Keratinocyte (primary cell): ENCODE results near the gene CDKN2C. TPM values are rescaled to one million over a fixed set of nuclear protein-coding genes. Genes with fewer than 3 reads are reported as not detected.
A peak's percentile ranks its signal among the peaks of the same experiment; 100 is the strongest.

Source experiments
- DNase-seq: peaks from one replicate; pipeline ENCODE4 v3.0.0-alpha.2; 2011; ENCODE audit warnings: low read depth, missing footprints, low spot score
- FAIRE-seq: peaks from 2 replicates; lab custom pipeline; 2011; peaks lifted over from hg19 to GRCh38; lab: Jason Lieb, UNC
- H2AFZ ChIP-seq: 2 replicates; pipeline ENCODE4 v1.6.0; 2012; ENCODE audit warnings: low read length, control low read depth, inconsistent platforms; ENCODE audit not compliant: control insufficient read depth
- H3K27ac ChIP-seq: 2 replicates; pipeline ENCODE4 v1.5.1; 2011; ENCODE audit warnings: low read length; ENCODE audit not compliant: control insufficient read depth, insufficient read depth
- H3K27me3 ChIP-seq: 3 replicates; pipeline ENCODE4 v1.6.0; 2011; ENCODE audit warnings: low read length; ENCODE audit not compliant: control insufficient read depth, insufficient read depth; ENCODE audit errors: extremely low read depth
- H3K36me3 ChIP-seq, 2 experiments: 2 replicates in 1 of 2; 3 replicates in 1 of 2; pipeline ENCODE4 v1.5.1; 2011; ENCODE audit warnings: low read length in 2 of 2, mild to moderate bottlenecking in 1 of 2; ENCODE audit not compliant: control insufficient read depth in 2 of 2, insufficient read depth in 2 of 2; ENCODE audit errors: extremely low read depth in 1 of 2
- H3K4me1 ChIP-seq: 3 replicates; pipeline ENCODE4 v1.5.1; 2011; ENCODE audit warnings: low read length; ENCODE audit not compliant: control insufficient read depth, insufficient read depth; ENCODE audit errors: extremely low read depth
- H3K4me2 ChIP-seq: 3 replicates; pipeline ENCODE4 v1.6.0; 2011; ENCODE audit warnings: low read depth, low read length; ENCODE audit not compliant: control insufficient read depth, insufficient read depth; ENCODE audit errors: extremely low read depth
- H3K4me3 ChIP-seq, 3 experiments: fragments of 200-600 bp in 1 of 3; sonication (generic) in 1 of 3; 2 replicates in 2 of 3; 3 replicates in 1 of 3; pipeline ENCODE4 v1.5.1; 2011 to 2016; ENCODE audit warnings: low read length in 3 of 3, mild to moderate bottlenecking in 3 of 3, control low read depth in 2 of 3, inconsistent platforms in 1 of 3, low read depth in 1 of 3, mixed read lengths in 1 of 3, mixed run types in 1 of 3, moderate library complexity in 1 of 3; ENCODE audit not compliant: control insufficient read depth in 2 of 3, insufficient read depth in 2 of 3; ENCODE audit errors: extremely low read depth in 1 of 3
- H3K79me2 ChIP-seq: 2 replicates; pipeline ENCODE4 v1.6.0; 2012; ENCODE audit warnings: low read length; ENCODE audit not compliant: control insufficient read depth, insufficient read depth
- H3K9ac ChIP-seq: 3 replicates; pipeline ENCODE4 v1.6.0; 2011; ENCODE audit warnings: low read length; ENCODE audit not compliant: control insufficient read depth, insufficient read depth; ENCODE audit errors: extremely low read depth
- H3K9me1 ChIP-seq: 3 replicates; pipeline ENCODE4 v1.6.0; 2011; ENCODE audit warnings: low read length; ENCODE audit not compliant: control insufficient read depth, insufficient read depth; ENCODE audit errors: extremely low read depth
- H3K9me3 ChIP-seq: 2 replicates; pipeline ENCODE4 v1.5.1; 2012; ENCODE audit warnings: low read depth, low read length; ENCODE audit not compliant: control insufficient read depth
- H4K20me1 ChIP-seq: 3 replicates; pipeline ENCODE4 v1.6.0; 2011; ENCODE audit warnings: low read length; ENCODE audit not compliant: control insufficient read depth, insufficient read depth; ENCODE audit errors: extremely low read depth
- CTCF ChIP-seq, 3 experiments: IDR thresholded peaks in 1 of 3; conservative IDR thresholded peaks in 1 of 3; optimal IDR thresholded peaks in 1 of 3; 2 replicates in 2 of 3; 3 replicates in 1 of 3; pipeline versions ENCODE3 to v1.5.1; 2011; ENCODE audit warnings: low read length in 3 of 3, mild to moderate bottlenecking in 3 of 3, moderate library complexity in 2 of 3, control low read depth in 1 of 3, inconsistent platforms in 1 of 3; ENCODE audit not compliant: insufficient read depth in 2 of 3; ENCODE audit errors: extremely low read depth in 1 of 3
- EZH2 ChIP-seq: IDR thresholded peaks from one replicate; pipeline ENCODE4 v1.6.1; 2012; ENCODE audit warnings: inconsistent platforms, mild to moderate bottlenecking, low read length, moderate library complexity
- dilution Hi-C: fragments of 300-500 bp; cut with MboI; formaldehyde crosslinking; loops from one replicate; pipeline ENCODE4 v1.7.0; 2020; ENCODE audit warnings: low sequenced_read_pairs; ENCODE audit not compliant: extremely low pct_ligation_motif_present
- polyA plus RNA-seq, 5 experiments: library from polyadenylated mRNA; depleted of rRNA in 3 of 5; stranded (reverse) in 3 of 5; stranded (forward) in 1 of 5; unstranded in 1 of 5; fragments of >200 nt; gene quantifications; 1 replicate in 1 of 5; 2 replicates in 3 of 5; 3 replicates in 1 of 5; pipeline versions ENCODE4 v1.2.1 to v1.2.3, GENCODE V29; 2011 to 2012; ENCODE audit warnings: missing spikeins in 2 of 5, low read depth in 1 of 5, low replicate concordance in 1 of 5

The CDKN2C gene
- polyA plus RNA-seq, 1 donor (not counting 4 experiments of a cell fraction or from before 2014, with no cell fraction given) = 1.3 TPM

- H4K20me1 ChIP-seq = no peaks in the 10 kb centered on the region
- no peaks in the 10 kb centered on the region for H3K9me3 ChIP-seq
- no peaks in the 10 kb centered on the region for H3K9me1 ChIP-seq
- H3K4me1 ChIP-seq = peaks cover 3% of the 10 kb centered on the region
- H3K79me2 ChIP-seq = peaks cover 73% of the 10 kb centered on the region
- H3K36me3 ChIP-seq = no peaks in the 10 kb centered on the region
- H3K27me3 ChIP-seq = no peaks in the 10 kb centered on the region
- H3K4me2 ChIP-seq = no peak overlapping the region
- TF ChIP-seq CTCF (optimal IDR thresholded peaks at IDR 0.05 in 1 of 3, IDR thresholded peaks at IDR 0.05 in 1 of 3, conservative IDR thresholded peaks at IDR 0.05 in 1 of 3; ENCODE audit: extremely low read depth in 1 of 3, insufficient read depth in 2 of 3, low read length in 3 of 3) (no peak), EZH2 (no peak)
- FAIRE-seq (no peak), DNase-seq (no peak)
- H2AFZ ChIP-seq = no peak overlapping the region
- H3K9ac ChIP-seq = no peak overlapping the region
- H3K4me3 ChIP-seq = no peak overlapping the region
- no peak overlapping the region for H3K27ac ChIP-seq
- dilution Hi-C loops = no loop called here
These were observed 14.9 kb upstream of the CDKN2C start for GRCh38 chr1:50955116-50955515.

- Histone ChIP-seq H3K27ac (peak overlapping the region; percentile 60), H3K27me3 (no peaks in the 10 kb centered on the region), H3K36me3 (no peaks in the 10 kb centered on the region), H3K9ac (peak overlapping the region; percentile 79), H3K4me2 (peak overlapping the region; percentile 80), H3K4me3 (peak overlapping the region; percentile 60 to 89 (median 74)), H4K20me1 (no peaks in the 10 kb centered on the region), H3K4me1 (peaks cover 7% of the 10 kb centered on the region), H3K9me3 (no peaks in the 10 kb centered on the region), H3K79me2 (peaks cover 46% of the 10 kb centered on the region), H3K9me1 (no peaks in the 10 kb centered on the region), H2AFZ (peak overlapping the region; percentile 83)
- TF ChIP-seq CTCF (optimal IDR thresholded peaks at IDR 0.05 in 1 of 3, IDR thresholded peaks at IDR 0.05 in 1 of 3, conservative IDR thresholded peaks at IDR 0.05 in 1 of 3; ENCODE audit: extremely low read depth in 1 of 3, insufficient read depth in 2 of 3, low read length in 3 of 3) (no peak), EZH2 (no peak)
- dilution Hi-C loops = no loop called here
- FAIRE-seq (no peak), DNase-seq (no peak)
These were observed 10.6 kb upstream of the CDKN2C start for GRCh38 chr1:50959303-50959912.
